Caco-2 (cell line): ENCODE measurements around the gene BPIFB1. TPM values are rescaled to one million over a fixed set of nuclear protein-coding genes. Genes with fewer than 3 reads are reported as not detected.

ENCODE experiments used
- BruUV-seq: library from RNA; stranded (reverse); fragments of 400-500 nt; replicated peaks from 2 replicates; lab custom pipeline; 2021; lab: Mats Ljungman, UMichigan
- CTCF ChIA-PET: fragments of 300-600 bp; sonication (Branson Sonifier 250); formaldehyde crosslinking; loops from one replicate; lab custom pipeline; 2022; ENCODE audit warnings: antibody characterized with exemption; lab: Charles Lee
- POLR2A ChIA-PET: fragments of 300-600 bp; sonication (Branson Sonifier 250); formaldehyde crosslinking; loops from one replicate; lab custom pipeline; 2022; ENCODE audit warnings: antibody characterized with exemption; lab: Charles Lee
- DNase-seq, 2 experiments: peaks; one replicate each; pipeline versions ENCODE4 v3.0.0 to v3.0.0-alpha.2; 2020 to 2022
- H3K27me3 ChIP-seq: replicated peaks from 2 replicates; pipeline ENCODE4 v1.6.0; 2011; ENCODE audit warnings: low read length; ENCODE audit not compliant: control insufficient read depth, insufficient read depth
- H3K36me3 ChIP-seq: 2 replicates; pipeline ENCODE4 v1.5.1; 2011; ENCODE audit warnings: low read length; ENCODE audit not compliant: control insufficient read depth, insufficient read depth
- H3K4me1 ChIP-seq: fragments of 250-450 bp; sonication (Bioruptor Pico); 2 replicates; pipeline ENCODE4 v1.5.1; 2020; ENCODE audit warnings: mild to moderate bottlenecking
- H3K4me3 ChIP-seq: 2 replicates; pipeline ENCODE4 v1.5.1; 2011; ENCODE audit warnings: low read depth, mild to moderate bottlenecking, control low read depth, low read length
- H3K9me3 ChIP-seq: fragments of 250-450 bp; sonication (Bioruptor Pico); 2 replicates; pipeline ENCODE4 v1.5.1; 2020; ENCODE audit warnings: mild to moderate bottlenecking, moderate library complexity
- H3K27ac Mint-ChIP-seq: one replicate; pipeline ENCODE4 v1.8.0; 2022; ENCODE audit warnings: mixed read lengths; ENCODE audit not compliant: unreplicated experiment
- H3K27me3 Mint-ChIP-seq: one replicate; pipeline ENCODE4 v1.8.0; 2022; ENCODE audit warnings: mixed read lengths; ENCODE audit not compliant: insufficient read depth, unreplicated experiment
- H3K36me3 Mint-ChIP-seq: one replicate; pipeline ENCODE4 v1.8.0; 2022; ENCODE audit warnings: mild to moderate bottlenecking, mixed read lengths; ENCODE audit not compliant: insufficient read depth, unreplicated experiment
- H3K4me1 Mint-ChIP-seq: one replicate; pipeline ENCODE4 v1.8.0; 2022; ENCODE audit warnings: low read depth, mixed read lengths; ENCODE audit not compliant: unreplicated experiment
- H3K4me3 Mint-ChIP-seq: one replicate; pipeline ENCODE4 v1.8.0; 2022; ENCODE audit warnings: mild to moderate bottlenecking, moderate library complexity, mixed read lengths; ENCODE audit not compliant: unreplicated experiment
- H3K9me3 Mint-ChIP-seq: one replicate; pipeline ENCODE4 v1.8.0; 2022; ENCODE audit warnings: mixed read lengths; ENCODE audit not compliant: unreplicated experiment
- intact Hi-C: fragments of 100-400 bp; cut with micrococcal nuclease; formaldehyde crosslinking; loops from one replicate; pipeline ENCODE4 v1.10.0; 2022; ENCODE audit not compliant: unreplicated experiment
- total RNA-seq: library from RNA; stranded (reverse); gene quantifications from 2 replicates; pipeline ENCODE4 v1.2.3, GENCODE V29; 2022
- TF ChIP-seq, protein P1 (sequence below), 2 experiments: fragments of 200-600 bp in 1 of 2; IDR thresholded peaks; 1 replicate in 1 of 2; 2 replicates in 1 of 2; pipeline versions ENCODE4 v1.5.1 to v1.8.0; 2011 to 2022; ENCODE audit warnings: antibody characterized with exemption in 1 of 2, control low read depth in 1 of 2, inconsistent platforms in 1 of 2, low read depth in 1 of 2, low read length in 1 of 2, mild to moderate bottlenecking in 1 of 2, moderate library complexity in 1 of 2; ENCODE audit not compliant: insufficient read depth in 1 of 2, severe bottlenecking in 1 of 2, unreplicated experiment in 1 of 2

BPIFB1 gene
- total RNA-seq, 1 experiment from 2014 or later = not detected

- BruUV-seq = no TSS peak
- intact Hi-C loops = no loop called here
- ChIA-PET CTCF (interaction anchor here (0.6 kb wide), 1 partner anchor 29 kb away, joined by 4 read pairs; no protein-coding TSS in a partner anchor), POLR2A (no interaction called here)
- Histone ChIP-seq H3K36me3 (no peaks in the 10 kb centered on the region), H3K4me3 (no peak overlapping the region), H3K4me1 (no peaks in the 10 kb centered on the region), H3K9me3 (no peaks in the 10 kb centered on the region), H3K27me3 (no peaks in the 10 kb centered on the region)
- TF ChIP-seq, protein P1, sequence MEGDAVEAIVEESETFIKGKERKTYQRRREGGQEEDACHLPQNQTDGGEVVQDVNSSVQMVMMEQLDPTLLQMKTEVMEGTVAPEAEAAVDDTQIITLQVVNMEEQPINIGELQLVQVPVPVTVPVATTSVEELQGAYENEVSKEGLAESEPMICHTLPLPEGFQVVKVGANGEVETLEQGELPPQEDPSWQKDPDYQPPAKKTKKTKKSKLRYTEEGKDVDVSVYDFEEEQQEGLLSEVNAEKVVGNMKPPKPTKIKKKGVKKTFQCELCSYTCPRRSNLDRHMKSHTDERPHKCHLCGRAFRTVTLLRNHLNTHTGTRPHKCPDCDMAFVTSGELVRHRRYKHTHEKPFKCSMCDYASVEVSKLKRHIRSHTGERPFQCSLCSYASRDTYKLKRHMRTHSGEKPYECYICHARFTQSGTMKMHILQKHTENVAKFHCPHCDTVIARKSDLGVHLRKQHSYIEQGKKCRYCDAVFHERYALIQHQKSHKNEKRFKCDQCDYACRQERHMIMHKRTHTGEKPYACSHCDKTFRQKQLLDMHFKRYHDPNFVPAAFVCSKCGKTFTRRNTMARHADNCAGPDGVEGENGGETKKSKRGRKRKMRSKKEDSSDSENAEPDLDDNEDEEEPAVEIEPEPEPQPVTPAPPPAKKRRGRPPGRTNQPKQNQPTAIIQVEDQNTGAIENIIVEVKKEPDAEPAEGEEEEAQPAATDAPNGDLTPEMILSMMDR (IDR thresholded peaks at IDR 0.05; ENCODE audit: insufficient read depth in 1 of 2, low read depth in 1 of 2, low read length in 1 of 2, severe bottlenecking in 1 of 2, unreplicated experiment in 1 of 2) = no peak
- no peaks in the 10 kb centered on the region for H3K9me3 Mint-ChIP-seq
- no peak overlapping the region for H3K27ac Mint-ChIP-seq
- no peaks in the 10 kb centered on the region for H3K36me3 Mint-ChIP-seq
- H3K27me3 Mint-ChIP-seq = peaks cover 13% of the 10 kb centered on the region
- no peaks in the 10 kb centered on the region for H3K4me1 Mint-ChIP-seq
- DNase-seq = no peak
- H3K4me3 Mint-ChIP-seq = no peak overlapping the region
Measured at GRCh38 chr20:33251496-33251895, 31.5 kb upstream of the BPIFB1 start.

- no peaks in the 10 kb centered on the region for H3K9me3 ChIP-seq
- Mint-ChIP-seq H3K36me3 (no peaks in the 10 kb centered on the region), H3K4me1 (no peaks in the 10 kb centered on the region), H3K4me3 (no peak overlapping the region), H3K9me3 (no peaks in the 10 kb centered on the region), H3K27me3 (peaks cover 13% of the 10 kb centered on the region), H3K27ac (no peak overlapping the region)
- H3K4me3 ChIP-seq = no peak overlapping the region
- H3K27me3 ChIP-seq = no peaks in the 10 kb centered on the region
- no peaks in the 10 kb centered on the region for H3K4me1 ChIP-seq
- no peaks in the 10 kb centered on the region for H3K36me3 ChIP-seq
- DNase-seq = no peak
- CTCF ChIA-PET = no interaction called here
- POLR2A ChIA-PET = no interaction called here
- TF ChIP-seq, protein P1 (IDR thresholded peaks at IDR 0.05; ENCODE audit: insufficient read depth in 1 of 2, low read depth in 1 of 2, low read length in 1 of 2, severe bottlenecking in 1 of 2, unreplicated experiment in 1 of 2) = no peak
- BruUV-seq = no TSS peak
- intact Hi-C loops = no loop called here
Measured at GRCh38 chr20:33252460-33252859, 30.6 kb upstream of the BPIFB1 start.

- POLR2A ChIA-PET = no interaction called here
- Mint-ChIP-seq H3K27me3 (peaks cover 13% of the 10 kb centered on the region), H3K9me3 (no peaks in the 10 kb centered on the region), H3K27ac (no peak overlapping the region), H3K36me3 (no peaks in the 10 kb centered on the region), H3K4me1 (no peaks in the 10 kb centered on the region), H3K4me3 (no peak overlapping the region)
- H3K4me1 ChIP-seq = no peaks in the 10 kb centered on the region
- intact Hi-C loops = no loop called here
- no TSS peak for BruUV-seq
- no peaks in the 10 kb centered on the region for H3K9me3 ChIP-seq
- no peak for DNase-seq
- CTCF ChIA-PET = no interaction called here
- H3K4me3 ChIP-seq = no peak overlapping the region
- no peaks in the 10 kb centered on the region for H3K27me3 ChIP-seq
- TF ChIP-seq, protein P1 (IDR thresholded peaks at IDR 0.05; ENCODE audit: insufficient read depth in 1 of 2, low read depth in 1 of 2, low read length in 1 of 2, severe bottlenecking in 1 of 2, unreplicated experiment in 1 of 2) = no peak
- H3K36me3 ChIP-seq = no peaks in the 10 kb centered on the region
Measured at GRCh38 chr20:33255005-33255404, 28.0 kb upstream of the BPIFB1 start.
